GM10248 (cell line): Measurements from ENCODE around the gene PDE3A.

Source experiments
- CTCF ChIA-PET: fragments of 300-600 bp; sonication (Branson Sonifier 250); formaldehyde crosslinking; extraction: SDS; loops from one replicate; lab custom pipeline; 2021; ENCODE audit warnings: antibody characterized with exemption; lab: Yijun Ruan, JAX
- POLR2A ChIA-PET: fragments of 350-650 bp; sonication (Branson Sonifier 250); formaldehyde crosslinking; extraction: SDS; loops from one replicate; lab custom pipeline; 2020; ENCODE audit warnings: antibody characterized with exemption; lab: Yijun Ruan, JAX
- DNase-seq: peaks from one replicate; pipeline ENCODE4 v3.0.0; 2012; ENCODE audit errors: extremely low spot score
- CTCF ChIP-seq: IDR thresholded peaks from 2 replicates; pipeline ENCODE4 v1.5.1; 2012; ENCODE audit warnings: mild to moderate bottlenecking, low read depth; ENCODE audit errors: extremely low read depth, missing control alignments, control extremely low read depth

The PDE3A gene

GRCh38 chr12:20400003-20400402 is 31.7 kb downstream of the PDE3A start:
- POLR2A ChIA-PET: no interaction called here
- no peak for TF ChIP-seq CTCF
- no peak for DNase-seq
- CTCF ChIA-PET: interaction anchor here (1.2 kb wide), 1 partner anchor 8 kb away, joined by 3 read pairs; no protein-coding TSS in a partner anchor

GRCh38 chr12:20403230-20403629 is 34.9 kb downstream of the PDE3A start:
- POLR2A ChIA-PET: no interaction called here
- CTCF ChIA-PET: no interaction called here
- no peak for DNase-seq
- TF ChIP-seq CTCF: no peak

GRCh38 chr12:20404576-20405346 is 36.4 kb downstream of the PDE3A start:
- no peak for TF ChIP-seq CTCF
- DNase-seq: no peak
- POLR2A ChIA-PET: no interaction called here
- CTCF ChIA-PET: no interaction called here

- CTCF ChIA-PET: no interaction called here
- TF ChIP-seq CTCF: no peak
- DNase-seq: no peak
- POLR2A ChIA-PET: no interaction called here
Observed at GRCh38 chr12:20409607-20410377, 41.5 kb downstream of the PDE3A start.

- no peak for TF ChIP-seq CTCF
- POLR2A ChIA-PET: no interaction called here
- no peak for DNase-seq
- CTCF ChIA-PET: no interaction called here
Observed at GRCh38 chr12:20410734-20411133, 42.4 kb downstream of the PDE3A start.

- TF ChIP-seq CTCF: no peak
- no peak for DNase-seq
- CTCF ChIA-PET: no interaction called here
- POLR2A ChIA-PET: no interaction called here
Observed at GRCh38 chr12:20411345-20411744, 43.0 kb downstream of the PDE3A start.
